Activated B cell treated with CpG ODN at 0.5 μM for 24 hours (primary cell): ENCODE results near the gene BCO2. TPM values are rescaled to one million over a fixed set of nuclear protein-coding genes. Genes with fewer than 3 reads are reported as not detected.

ENCODE experiments used
- ATAC-seq: fragments of 200-7000 bp; cut with Tn5 transposase; one replicate; pipeline ENCODE4 v1.10.0; 2021; ENCODE audit warnings: low read depth, mild to moderate bottlenecking, moderate library complexity
- CTCF ChIA-PET: fragments of 350-600 bp; sonication (Branson Sonifier 250); formaldehyde crosslinking; loops from one replicate; lab custom pipeline; 2021; ENCODE audit warnings: antibody characterized with exemption; lab: Charles Lee
- POLR2A ChIA-PET: fragments of 350-600 bp; sonication (Branson Sonifier 250); formaldehyde crosslinking; loops from one replicate; lab custom pipeline; 2021; ENCODE audit warnings: antibody characterized with exemption; lab: Charles Lee
- DNase-seq: peaks from one replicate; pipeline ENCODE4 v3.0.0; 2022
- H3K27ac Mint-ChIP-seq: one replicate; pipeline ENCODE4 v1.8.0; 2020; ENCODE audit warnings: mixed read lengths
- H3K27me3 Mint-ChIP-seq: one replicate; pipeline ENCODE4 v1.8.0; 2021; ENCODE audit warnings: mixed read lengths
- H3K36me3 Mint-ChIP-seq: one replicate; pipeline ENCODE4 v1.8.0; 2021; ENCODE audit warnings: low read depth, mixed read lengths
- H3K4me1 Mint-ChIP-seq: one replicate; pipeline ENCODE4 v1.8.0; 2021; ENCODE audit warnings: mixed read lengths
- H3K4me3 Mint-ChIP-seq: one replicate; pipeline ENCODE4 v1.8.0; 2020; ENCODE audit warnings: mild to moderate bottlenecking, mixed read lengths
- H3K9me3 Mint-ChIP-seq: one replicate; pipeline ENCODE4 v1.8.0; 2020; ENCODE audit warnings: mixed read lengths
- CTCF ChIP-seq: fragments of 200-600 bp; IDR thresholded peaks from one replicate; pipeline ENCODE4 v1.8.0; 2022; ENCODE audit warnings: antibody characterized with exemption, mild to moderate bottlenecking
- intact Hi-C: fragments of 100-400 bp; cut with micrococcal nuclease; formaldehyde crosslinking; loops from one replicate; pipeline ENCODE4 v1.15.1; 2024
- total RNA-seq: library from RNA; stranded (reverse); gene quantifications from 2 replicates; pipeline ENCODE4 v1.2.3, GENCODE V29; 2022

BCO2 gene
- total RNA-seq, 1 donor from 2014 or later = 1.4 TPM

GRCh38 chr11:112255067-112255720 lies 79.9 kb downstream of the BCO2 start:
- Mint-ChIP-seq H3K4me3 (no peak overlapping the region), H3K27me3 (no peaks in the 10 kb centered on the region), H3K9me3 (no peaks in the 10 kb centered on the region), H3K27ac (no peak overlapping the region), H3K4me1 (no peaks in the 10 kb centered on the region), H3K36me3 (peaks cover 3% of the 10 kb centered on the region)
- CTCF ChIA-PET = no interaction called here
- no peak for TF ChIP-seq CTCF
- ATAC-seq (no peak), DNase-seq (no peak)
- intact Hi-C loops = no loop called here
- POLR2A ChIA-PET = no interaction called here

- ChIA-PET POLR2A (no interaction called here), CTCF (no interaction called here)
- intact Hi-C loops = no loop called here
- DNase-seq = no peak
- Mint-ChIP-seq H3K27me3 (no peaks in the 10 kb centered on the region), H3K36me3 (peaks cover 3% of the 10 kb centered on the region), H3K9me3 (no peaks in the 10 kb centered on the region), H3K4me3 (no peak within 1 kb of the TSS), H3K27ac (no peak within 1 kb of the TSS), H3K4me1 (no peaks in the 10 kb centered on the region)
- no peak for ATAC-seq
- no peak for TF ChIP-seq CTCF
These were observed 85.2 kb downstream of the BCO2 start, which contains the start of gene PLET1 for GRCh38 chr11:112260490-112260889. Gene PLET1 (minus strand): TSS chr11:112260860. CDS start chr11:112260589, 271 bp downstream.

- no peaks in the 10 kb centered on the region for H3K27me3 Mint-ChIP-seq
- ChIA-PET CTCF (interaction anchor here (1.4 to 1.5 kb wide), 2 partner anchors 13 to 15 kb away, joined by 3 to 6 read pairs; no protein-coding TSS in a partner anchor), POLR2A (no interaction called here)
- no peak for DNase-seq
- H3K4me3 Mint-ChIP-seq = no peak overlapping the region
- TF ChIP-seq CTCF = no peak
- H3K9me3 Mint-ChIP-seq = no peaks in the 10 kb centered on the region
- no peak for ATAC-seq
- no peaks in the 10 kb centered on the region for H3K36me3 Mint-ChIP-seq
- H3K4me1 Mint-ChIP-seq = peaks cover 7% of the 10 kb centered on the region
- no peak overlapping the region for H3K27ac Mint-ChIP-seq
- intact Hi-C loops = no loop called here
These were observed 90.5 kb downstream of the BCO2 start for GRCh38 chr11:112265659-112266409.

GRCh38 chr11:112266410-112266778 lies 91.1 kb downstream of the BCO2 start:
- Mint-ChIP-seq H3K27me3 (no peaks in the 10 kb centered on the region), H3K27ac (no peak overlapping the region), H3K4me3 (no peak overlapping the region), H3K36me3 (no peaks in the 10 kb centered on the region), H3K9me3 (no peaks in the 10 kb centered on the region), H3K4me1 (peaks cover 12% of the 10 kb centered on the region)
- intact Hi-C loops = no loop called here
- no peak for DNase-seq
- ChIA-PET POLR2A (no interaction called here), CTCF (no interaction called here)
- TF ChIP-seq CTCF = no peak
- no peak for ATAC-seq

- ATAC-seq (no peak), DNase-seq (no peak)
- Mint-ChIP-seq H3K27me3 (no peaks in the 10 kb centered on the region), H3K4me1 (peaks cover 20% of the 10 kb centered on the region), H3K4me3 (no peak overlapping the region), H3K27ac (no peak overlapping the region), H3K9me3 (no peaks in the 10 kb centered on the region), H3K36me3 (no peaks in the 10 kb centered on the region)
- CTCF ChIA-PET = interaction anchor here (1.1 kb wide), 1 partner anchor 13 kb away, joined by 3 read pairs; no protein-coding TSS in a partner anchor
- intact Hi-C loops = no loop called here
- POLR2A ChIA-PET = no interaction called here
- TF ChIP-seq CTCF = no peak
These were observed 91.9 kb downstream of the BCO2 start for GRCh38 chr11:112267188-112267591.
